GM19193 (cell line): ENCODE measurements around the gene LHX3.

ENCODE experiments used
- POLR2A ChIP-seq: IDR thresholded peaks from 4 replicates; pipeline ENCODE4 v1.6.1; 2011; ENCODE audit not compliant: insufficient read depth, insufficient read length; ENCODE audit errors: extremely low read depth

The LHX3 gene

DNA sequence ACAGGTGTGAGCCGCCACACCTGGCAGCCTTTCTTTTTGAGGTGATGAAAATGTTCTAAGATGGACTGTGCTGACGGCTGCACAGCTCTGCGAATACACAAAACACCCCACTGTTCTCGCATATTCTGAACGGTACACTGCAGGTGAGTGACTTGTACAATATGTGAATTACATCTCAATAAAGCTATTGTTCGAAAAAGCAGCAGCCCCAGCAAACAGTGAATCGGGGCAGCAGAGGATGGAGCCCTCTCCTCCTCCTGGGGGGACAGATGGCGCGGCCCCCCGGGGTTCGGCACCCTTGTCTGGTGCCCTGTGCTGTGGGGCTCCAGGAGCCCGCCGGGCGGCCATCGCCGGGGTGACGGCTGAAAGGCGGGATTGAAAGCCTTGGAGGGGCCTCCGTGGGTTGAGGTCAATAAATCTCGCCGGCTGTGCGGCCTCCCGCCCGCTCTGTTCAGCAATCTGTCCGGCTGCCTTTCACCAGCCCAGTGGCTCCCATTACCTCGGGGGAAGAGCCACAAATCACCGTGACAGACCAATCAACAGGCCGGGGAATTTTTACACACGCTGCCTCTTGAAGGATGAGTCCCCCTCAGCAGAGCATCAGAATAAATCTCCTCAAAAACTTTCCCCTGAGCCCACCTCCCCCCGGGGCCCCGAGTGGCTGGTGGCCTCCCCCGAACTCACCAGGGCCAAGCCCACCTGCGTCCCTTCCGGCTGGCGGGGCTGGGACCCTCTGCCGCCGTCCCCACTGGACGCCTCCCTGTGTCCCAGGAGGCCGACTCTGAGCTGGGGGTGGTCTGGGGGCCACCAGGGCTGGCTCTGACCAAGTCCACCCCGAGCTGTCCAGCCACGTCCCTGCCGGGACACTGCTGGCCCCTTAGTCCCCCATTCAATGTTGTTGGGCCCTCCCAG lies 48.5 kb downstream of the LHX3 start:
- TF ChIP-seq POLR2A = no peak

DNA sequence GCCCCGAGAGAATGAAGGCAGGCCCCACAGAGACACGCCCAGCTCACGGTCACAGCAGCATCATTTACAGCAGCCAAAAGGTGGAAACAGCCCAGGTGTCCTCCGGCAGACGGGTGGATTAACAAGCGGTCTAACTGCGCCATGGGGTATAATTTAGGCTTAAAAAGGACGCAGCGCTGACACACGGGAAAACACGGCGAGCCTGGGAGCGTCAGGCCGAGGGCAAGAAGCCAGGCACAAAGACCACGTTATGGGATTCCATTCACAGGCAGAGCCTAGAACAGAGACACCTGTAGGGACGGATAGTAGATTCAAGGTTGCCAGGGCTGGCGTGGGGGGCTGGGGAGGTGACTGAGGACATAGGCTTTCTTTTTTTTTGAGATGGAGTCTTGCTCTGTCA lies 49.4 kb downstream of the LHX3 start:
- no peak for TF ChIP-seq POLR2A

DNA sequence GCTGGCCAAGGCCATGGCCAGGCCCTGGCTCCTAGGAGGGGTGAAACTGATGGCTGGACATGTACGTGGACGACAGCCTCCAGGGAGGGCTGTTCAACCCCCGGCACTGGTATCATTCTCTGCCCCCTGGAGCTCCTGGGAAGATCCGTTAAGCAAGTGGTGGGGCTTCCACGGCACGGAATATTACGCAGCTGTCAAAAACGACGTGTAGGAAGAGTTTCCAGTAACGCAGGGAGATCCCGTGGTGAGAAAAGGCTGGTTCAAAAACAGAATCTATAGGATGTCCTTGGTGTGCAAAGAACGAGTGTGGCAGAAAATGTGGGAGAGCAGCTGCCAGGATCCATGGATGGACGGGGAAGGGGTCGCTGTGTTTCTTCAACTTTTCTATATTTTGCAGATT lies 50.0 kb downstream of the LHX3 start:
- TF ChIP-seq POLR2A = no peak

DNA sequence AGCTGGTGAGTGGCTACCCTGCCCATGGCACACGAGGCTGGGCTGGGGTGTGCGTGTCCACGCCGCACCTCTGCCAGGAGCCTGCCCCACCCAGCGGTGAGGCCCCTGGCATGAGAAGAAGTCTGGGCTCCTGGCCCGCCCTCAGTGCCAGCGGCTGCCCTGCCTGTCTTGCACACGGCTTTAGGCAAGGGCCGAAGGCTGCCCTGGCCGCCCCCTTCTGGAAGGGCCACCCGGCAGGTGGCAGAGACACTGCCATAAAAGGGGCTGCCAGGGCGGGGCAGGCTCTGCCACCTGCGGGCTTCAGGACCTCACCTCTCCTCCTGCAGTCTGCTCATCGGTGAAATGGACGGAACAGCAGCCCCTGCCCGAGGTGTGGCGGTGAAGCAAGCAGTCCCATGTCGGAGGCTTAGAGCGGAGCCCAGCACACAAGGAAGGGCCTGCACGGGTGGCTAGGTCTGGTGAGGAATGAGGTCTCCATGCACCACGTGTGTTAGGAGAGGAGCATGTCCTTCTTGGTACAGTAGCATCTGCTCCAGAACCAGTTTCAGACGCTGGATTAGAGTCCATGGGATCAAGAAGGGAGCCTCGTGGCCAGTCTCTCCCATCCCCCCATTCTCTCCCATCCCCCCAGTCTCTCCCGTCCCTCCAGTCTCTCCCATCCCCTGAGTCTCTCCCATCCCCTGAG lies 51.4 kb downstream of the LHX3 start:
- no peak for TF ChIP-seq POLR2A

DNA sequence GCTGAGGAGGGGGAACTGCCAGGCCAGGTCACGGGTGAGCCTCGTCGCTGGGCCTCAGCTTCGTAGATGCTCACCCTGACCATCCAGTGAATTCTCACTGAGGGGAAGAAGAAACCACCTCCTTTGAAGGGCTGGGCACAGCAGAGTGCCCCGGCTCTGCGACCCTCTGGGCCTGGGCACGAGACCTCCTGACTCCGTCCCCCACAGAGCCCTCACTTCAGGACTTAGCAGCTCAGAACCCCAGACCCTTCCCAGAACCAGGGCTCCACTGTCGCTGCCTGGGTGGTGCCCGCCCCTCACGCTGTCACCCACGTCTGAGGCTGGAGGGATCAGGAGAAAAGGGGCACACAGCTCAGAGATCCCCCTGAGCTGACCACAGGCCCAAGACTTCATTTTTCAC lies 52.0 kb downstream of the LHX3 start:
- TF ChIP-seq POLR2A = no peak

DNA sequence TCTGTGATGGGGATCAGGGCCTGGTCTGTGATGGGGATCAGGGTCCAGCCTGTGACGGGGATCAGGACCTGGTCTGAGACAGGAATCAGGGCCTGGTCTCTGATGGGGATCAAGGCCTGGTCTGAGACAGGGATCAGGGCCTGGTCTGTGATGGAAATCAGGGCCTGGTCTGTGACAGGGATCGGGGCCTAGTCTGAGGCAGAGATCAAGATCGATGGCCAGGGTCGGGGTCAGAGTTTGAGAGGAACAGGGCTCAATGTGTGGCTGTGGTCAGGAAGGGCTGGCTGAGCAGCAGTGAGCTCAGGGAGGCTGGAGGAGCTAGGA lies 52.4 kb downstream of the LHX3 start:
- no peak for TF ChIP-seq POLR2A

DNA sequence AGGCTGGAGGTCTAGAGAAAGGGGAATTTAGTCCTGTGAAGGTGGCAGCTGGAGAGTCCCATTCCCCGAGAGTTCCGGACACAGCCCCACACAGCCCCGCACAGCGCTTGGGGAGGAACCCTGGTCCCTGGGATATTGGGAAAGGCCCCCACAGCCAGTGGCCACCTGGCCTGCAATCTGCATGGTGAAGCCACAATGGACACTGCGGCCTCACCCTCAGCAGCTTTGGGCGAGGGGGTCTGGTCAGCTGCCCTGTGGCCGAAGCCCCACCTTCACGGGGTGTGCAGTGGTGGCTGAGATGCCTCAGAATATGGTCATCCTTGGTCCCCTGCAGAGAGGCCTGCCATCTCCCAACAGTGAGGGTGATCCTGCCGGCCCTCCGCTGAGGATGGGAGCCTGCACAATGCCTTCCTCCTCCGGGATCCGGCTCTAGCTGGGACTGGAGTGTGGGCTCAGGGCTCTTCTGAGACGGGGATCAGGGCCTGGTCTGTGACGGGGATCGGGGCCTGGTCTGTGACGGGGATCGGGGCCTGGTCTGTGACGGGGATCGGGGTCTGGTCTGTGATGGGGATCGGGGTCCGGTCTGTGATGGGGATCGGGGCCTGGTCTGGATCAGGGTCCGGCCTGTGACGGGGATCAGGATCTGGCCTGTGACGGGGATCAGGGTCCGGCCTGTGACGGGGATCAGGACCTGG lies 52.9 kb downstream of the LHX3 start:
- TF ChIP-seq POLR2A = no peak

DNA sequence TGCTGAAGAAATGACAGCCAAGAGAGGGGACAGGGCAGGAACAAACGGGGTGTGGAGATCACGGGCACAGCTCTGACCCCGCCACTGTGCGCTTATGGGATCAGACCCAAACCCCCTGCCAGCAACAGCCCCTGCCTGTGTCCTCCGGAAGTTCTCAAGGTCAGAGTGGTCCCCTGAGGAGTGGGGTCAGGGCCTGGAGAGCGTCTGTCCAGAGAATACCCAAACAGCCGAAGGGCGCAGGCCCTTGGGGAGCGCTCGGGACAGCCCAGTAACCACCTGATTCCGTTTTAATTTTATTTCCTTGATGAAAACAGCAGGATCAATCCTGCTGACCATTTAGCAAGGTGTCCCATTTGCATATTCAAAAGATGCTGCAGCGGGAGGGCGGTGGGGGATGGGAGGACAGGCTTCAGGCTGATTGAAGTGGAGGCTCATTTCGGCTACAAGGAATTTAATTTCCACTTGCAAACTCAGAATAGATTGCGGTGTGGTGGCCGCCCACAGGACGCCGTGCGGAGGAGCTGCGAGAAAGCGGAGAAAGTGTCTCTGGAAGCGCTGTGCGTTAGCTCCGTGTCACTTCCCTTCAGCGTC lies 53.6 kb downstream of the LHX3 start:
- no peak for TF ChIP-seq POLR2A

DNA sequence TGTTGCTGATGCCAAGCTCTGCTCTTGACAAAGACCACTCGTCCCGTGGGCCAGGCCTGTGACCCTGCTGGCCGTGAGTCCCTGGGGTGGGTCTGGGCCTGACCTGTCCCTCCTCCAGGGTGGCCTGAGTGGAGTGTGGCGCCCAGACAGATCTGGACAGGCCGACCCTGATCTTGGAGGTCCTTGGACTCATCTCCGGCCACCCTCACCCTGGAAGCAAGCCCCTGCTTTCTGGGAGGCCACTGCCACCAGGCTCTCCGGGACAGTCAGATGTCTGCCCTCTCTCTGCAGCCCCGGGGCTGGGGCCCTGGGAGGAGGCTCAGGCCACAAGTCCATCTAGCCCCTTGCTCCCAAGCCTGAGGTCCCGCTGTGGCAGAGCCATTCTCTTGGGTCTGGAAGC lies 55.1 kb downstream of the LHX3 start:
- no peak for TF ChIP-seq POLR2A

DNA sequence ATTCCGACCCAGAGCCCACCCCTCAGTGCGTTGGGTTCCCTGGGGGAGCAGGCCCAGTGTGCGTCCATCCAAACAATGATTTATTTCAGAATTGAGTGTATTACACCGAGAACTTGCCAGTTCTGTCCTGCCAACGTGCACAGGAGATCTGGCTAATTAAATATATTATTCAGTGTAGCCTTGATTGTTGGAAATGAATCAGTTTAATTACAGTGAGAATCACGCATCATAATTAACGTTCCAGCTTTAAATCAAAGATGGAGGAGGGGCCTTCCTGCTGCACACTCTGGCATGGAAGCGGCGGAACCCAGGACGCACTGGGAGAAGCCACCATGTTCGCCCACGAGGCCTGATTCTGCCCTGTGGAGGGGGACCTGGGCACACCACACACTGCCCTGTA lies 55.6 kb downstream of the LHX3 start:
- TF ChIP-seq POLR2A = no peak

DNA sequence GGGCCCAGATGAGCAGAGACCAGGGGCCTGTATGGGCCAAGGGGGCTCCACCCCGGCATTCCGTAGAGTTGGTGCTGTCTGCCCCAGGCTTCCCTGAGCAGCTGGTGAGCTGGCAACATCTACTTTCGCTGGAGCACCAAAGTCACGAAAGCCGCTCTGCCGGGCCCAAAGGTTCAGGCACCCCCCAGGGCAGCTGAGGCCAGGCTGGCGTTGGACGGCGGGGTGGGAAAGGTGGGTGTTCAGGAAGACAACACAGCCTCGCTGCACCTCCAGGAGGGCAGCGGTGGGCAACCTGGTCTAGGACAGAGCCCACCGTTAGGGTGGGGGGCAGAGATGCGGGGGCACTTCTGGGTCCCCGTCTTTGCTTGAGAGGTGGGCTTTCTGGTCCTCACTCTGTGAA lies 56.2 kb downstream of the LHX3 start:
- TF ChIP-seq POLR2A = no peak

DNA sequence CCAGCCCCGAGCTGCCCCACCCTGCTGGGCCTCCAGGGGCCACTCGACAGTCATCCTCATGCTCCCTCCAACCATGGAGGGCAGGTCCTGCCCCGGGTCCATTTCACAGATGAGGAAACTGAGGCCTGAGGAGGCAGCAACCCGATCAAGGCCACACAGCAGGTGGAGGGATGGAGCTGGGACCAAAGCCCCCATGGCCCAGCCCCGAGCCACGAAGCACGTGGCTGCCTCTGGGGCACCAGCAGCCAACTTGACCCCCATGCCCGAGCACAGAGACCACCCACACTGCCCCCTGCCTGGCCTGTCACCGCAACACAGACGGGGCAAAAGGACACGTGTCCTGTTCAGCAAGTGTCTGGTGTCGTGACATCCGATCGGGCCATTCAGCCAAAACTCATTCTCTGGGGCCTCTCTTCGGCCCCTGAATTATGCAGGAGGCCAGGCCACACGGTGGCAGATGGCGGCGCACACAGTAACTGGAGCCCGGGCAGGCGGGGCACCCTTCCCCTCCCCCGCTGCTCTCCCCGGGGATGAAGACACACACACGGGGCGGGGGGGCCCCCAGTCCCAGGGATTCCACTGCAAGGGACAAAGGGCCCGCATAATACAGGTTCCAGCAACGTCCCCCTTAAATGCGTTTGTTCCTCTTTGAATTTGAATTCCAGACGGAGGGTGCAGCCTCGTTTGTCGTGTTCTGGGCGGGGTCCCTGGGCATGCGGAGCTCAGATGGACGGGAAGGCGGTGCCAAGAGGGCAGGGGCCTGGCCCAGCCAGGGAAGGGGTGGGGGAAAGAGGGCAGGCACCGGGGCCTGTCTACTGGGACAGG lies 56.8 kb downstream of the LHX3 start:
- no peak for TF ChIP-seq POLR2A

DNA sequence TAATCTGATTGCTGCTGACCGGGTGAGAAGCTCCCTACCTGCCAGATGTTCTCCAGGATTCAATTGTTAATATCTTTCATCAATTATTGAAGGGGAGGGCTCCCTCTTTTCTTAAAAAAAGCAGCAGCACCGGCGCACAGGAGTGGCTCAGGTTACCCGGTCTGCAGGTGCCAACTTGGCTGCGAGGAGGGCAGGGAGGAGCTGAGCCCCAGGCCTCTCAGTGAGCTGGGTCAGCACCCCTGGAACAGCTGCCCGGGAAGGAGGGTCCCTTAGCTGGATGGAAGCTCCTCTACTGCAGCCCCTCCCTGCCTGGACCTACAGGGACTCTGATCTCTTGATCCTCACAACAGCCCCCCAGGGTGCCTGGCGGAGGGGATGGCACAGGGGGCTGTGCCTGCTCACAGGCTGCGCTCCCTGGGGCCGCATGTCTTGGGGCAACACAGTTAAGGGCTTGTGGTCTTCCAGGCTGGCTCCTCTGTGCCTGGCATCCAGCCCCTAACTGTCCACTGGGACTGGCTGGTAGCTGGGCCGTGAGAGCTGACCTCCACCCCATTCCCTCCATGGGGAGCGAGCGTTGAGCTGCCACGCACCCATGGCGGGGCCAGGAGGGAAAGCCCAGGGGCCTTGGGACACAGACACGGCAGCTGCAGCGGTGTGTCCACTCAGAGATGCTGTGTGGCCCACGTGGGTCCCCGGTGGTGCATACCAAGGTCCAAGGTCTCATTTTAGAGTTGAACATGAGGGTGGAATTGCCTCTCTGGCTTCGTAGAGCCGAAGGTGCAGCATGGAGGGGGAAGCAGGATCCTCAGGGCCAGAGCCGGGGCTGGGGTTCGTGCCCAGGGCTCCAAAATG lies 57.7 kb downstream of the LHX3 start:
- TF ChIP-seq POLR2A = no peak
